Effector memory CD8-positive, alpha-beta T cell (primary cell): ENCODE data around the gene ZNF541.
"Not testable (repeated sequence)": the region's sequence is repeated elsewhere in the genome, so short reads cannot be mapped to it uniquely, and the experiment has no call there.

Source experiments
- ATAC-seq: fragments of 150-1000 bp; cut with Tn5 transposase; replicated peaks from 2 replicates; pipeline ENCODE4 v1.10.0; 2021; ENCODE audit warnings: mild to moderate bottlenecking, moderate library complexity
- DNase-seq, 3 experiments: peaks; one replicate each; pipeline ENCODE4 v3.0.0; 2021
- H3K27ac Mint-ChIP-seq, 2 donors: one replicate each; pipeline ENCODE4 v1.8.0; 2022; ENCODE audit warnings: mild to moderate bottlenecking in 2 of 2, mixed read lengths in 2 of 2, moderate library complexity in 2 of 2
- H3K27me3 Mint-ChIP-seq, 2 donors: one replicate each; pipeline ENCODE4 v1.8.0; 2022; ENCODE audit warnings: mixed read lengths in 2 of 2
- H3K36me3 Mint-ChIP-seq: one replicate; pipeline ENCODE4 v1.8.0; 2022; ENCODE audit warnings: mild to moderate bottlenecking, moderate library complexity, mixed read lengths; ENCODE audit not compliant: insufficient read depth
- H3K4me1 Mint-ChIP-seq, 2 donors: one replicate each; pipeline ENCODE4 v1.8.0; 2022; ENCODE audit warnings: low read depth in 2 of 2, mixed read lengths in 2 of 2
- H3K4me3 Mint-ChIP-seq, 2 donors: one replicate each; pipeline ENCODE4 v1.8.0; 2022; ENCODE audit warnings: mild to moderate bottlenecking in 2 of 2, mixed read lengths in 2 of 2, moderate library complexity in 2 of 2
- H3K9me3 Mint-ChIP-seq, 2 donors: one replicate each; pipeline ENCODE4 v1.8.0; 2022; ENCODE audit warnings: mixed read lengths in 2 of 2

Gene ZNF541

GRCh38 chr19:47589824-47590223 lies 16.9 kb upstream of the ZNF541 start:
- peaks cover 4% of the 10 kb centered on the region for H3K36me3 Mint-ChIP-seq
- H3K4me3 Mint-ChIP-seq = no peak overlapping the region
- ATAC-seq (no peak), DNase-seq (no peak)
- H3K9me3 Mint-ChIP-seq = peaks cover 0 to 4% of the 10 kb centered on the region in 2 donors
- no peak overlapping the region for H3K27ac Mint-ChIP-seq
- no peaks in the 10 kb centered on the region for H3K4me1 Mint-ChIP-seq
- H3K27me3 Mint-ChIP-seq = peaks cover 6 to 8% of the 10 kb centered on the region in 2 donors

DNA sequence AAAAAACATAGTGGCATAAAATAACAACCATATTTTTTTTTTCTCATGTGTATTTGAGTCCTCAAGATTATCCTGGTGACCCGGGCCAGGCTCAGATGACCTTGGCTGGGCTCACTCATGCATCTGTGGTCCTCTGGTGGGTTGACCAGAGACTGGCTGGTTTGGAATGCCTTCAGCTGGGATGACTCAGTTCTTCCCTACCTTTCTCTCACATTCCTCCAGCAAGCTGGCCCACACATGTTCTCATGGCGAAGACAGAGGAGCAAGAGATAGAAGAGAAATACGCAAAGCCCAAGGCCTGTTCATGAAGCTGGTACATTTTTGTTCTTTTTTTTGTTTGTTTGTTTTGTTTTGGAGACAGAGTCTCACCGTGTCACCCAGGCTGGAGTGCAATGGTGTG lies 14.3 kb upstream of the ZNF541 start:
- Mint-ChIP-seq H3K27me3 (peaks cover 6 to 8% of the 10 kb centered on the region in 2 donors), H3K36me3 (no peaks in the 10 kb centered on the region), H3K4me3 (no peak overlapping the region), H3K9me3 (peaks cover 0 to 4% of the 10 kb centered on the region in 2 donors), H3K4me1 (peaks cover 4 to 5% of the 10 kb centered on the region in 2 donors), H3K27ac (no peak overlapping the region)
- no peak for ATAC-seq
- DNase-seq = no peak

- H3K9me3 Mint-ChIP-seq, H3K4me3 Mint-ChIP-seq, ATAC-seq, H3K36me3 Mint-ChIP-seq, DNase-seq, H3K27me3 Mint-ChIP-seq: not testable (repeated sequence)
- Mint-ChIP-seq H3K27ac (peak overlapping the region in 1 of 2 donors; percentile 75), H3K4me1 (peaks cover 11 to 15% of the 10 kb centered on the region in 2 donors)
These were observed 10.2 kb upstream of the ZNF541 start for GRCh38 chr19:47583161-47583560.

GRCh38 chr19:47582320-47582909 lies 9.5 kb upstream of the ZNF541 start:
- Mint-ChIP-seq H3K4me1 (peaks cover 16 to 22% of the 10 kb centered on the region in 2 donors), H3K36me3 (peaks cover 6% of the 10 kb centered on the region), H3K27ac (peak overlapping the region; percentile 74 to 78), H3K27me3 (no peaks in the 10 kb centered on the region), H3K4me3 (peak overlapping the region; percentile 50 to 72), H3K9me3 (peaks cover 0 to 4% of the 10 kb centered on the region in 2 donors)
- no peak for DNase-seq
- ATAC-seq = no peak

- no peaks in the 10 kb centered on the region for H3K27me3 Mint-ChIP-seq
- DNase-seq (no peak), ATAC-seq (no peak)
- peaks cover 10% of the 10 kb centered on the region for H3K36me3 Mint-ChIP-seq
- H3K27ac Mint-ChIP-seq = peak overlapping the region; percentile 74 to 78
- H3K4me3 Mint-ChIP-seq = peak overlapping the region; percentile 50 to 72
- H3K4me1 Mint-ChIP-seq = peaks cover 20 to 28% of the 10 kb centered on the region in 2 donors
- H3K9me3 Mint-ChIP-seq = peaks cover 0 to 4% of the 10 kb centered on the region in 2 donors
These were observed 8.8 kb upstream of the ZNF541 start for GRCh38 chr19:47581605-47582319.

GRCh38 chr19:47580397-47580796 lies 7.4 kb upstream of the ZNF541 start:
- Mint-ChIP-seq H3K4me1 (peaks cover 25 to 36% of the 10 kb centered on the region in 2 donors), H3K27ac (peak overlapping the region in 1 of 2 donors; percentile 25), H3K27me3 (no peaks in the 10 kb centered on the region), H3K9me3 (no peaks in the 10 kb centered on the region), H3K36me3 (peaks cover 10% of the 10 kb centered on the region), H3K4me3 (no peak overlapping the region)
- ATAC-seq = no peak
- DNase-seq = no peak

GRCh38 chr19:47572635-47573034 lies 313 bp downstream of the ZNF541 start:
- no peak for ATAC-seq
- Mint-ChIP-seq H3K27ac (peak overlapping the region in 1 of 2 donors; percentile 59), H3K9me3 (no peaks in the 10 kb centered on the region), H3K4me3 (peak overlapping the region; percentile 15 to 72), H3K36me3 (peaks cover 6% of the 10 kb centered on the region), H3K27me3 (peaks cover 0 to 7% of the 10 kb centered on the region in 2 donors), H3K4me1 (peaks cover 12 to 27% of the 10 kb centered on the region in 2 donors)
- no peak for DNase-seq

DNA sequence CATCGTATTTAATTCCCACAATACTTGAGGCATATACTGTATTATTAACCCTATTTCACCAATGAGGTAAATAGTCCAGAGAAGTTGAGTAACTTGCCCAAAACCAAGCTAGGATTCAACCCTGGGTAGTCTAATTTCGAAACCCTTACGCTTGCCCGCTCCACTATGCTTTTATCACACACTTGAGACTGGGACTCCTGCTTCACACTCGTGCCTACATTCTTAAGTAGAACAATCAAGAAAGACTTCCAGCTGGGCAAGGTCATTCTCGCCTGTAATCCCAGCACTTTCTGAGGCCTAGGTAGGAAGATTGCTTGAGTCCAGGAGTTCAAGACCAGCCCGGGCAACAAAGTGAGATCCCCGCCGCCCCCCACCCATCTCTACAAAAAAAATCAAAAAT lies 3.6 kb downstream of the ZNF541 start:
- no peak for ATAC-seq
- Mint-ChIP-seq H3K27me3 (peaks cover 0 to 7% of the 10 kb centered on the region in 2 donors), H3K9me3 (no peaks in the 10 kb centered on the region), H3K27ac (peak overlapping the region in 1 of 2 donors; percentile 62), H3K4me1 (peaks cover 2 to 10% of the 10 kb centered on the region in 2 donors), H3K36me3 (no peaks in the 10 kb centered on the region), H3K4me3 (no peak overlapping the region)
- DNase-seq = no peak

- Mint-ChIP-seq H3K36me3 (peaks cover 3% of the 10 kb centered on the region), H3K4me3 (no peak overlapping the region), H3K27me3 (no peaks in the 10 kb centered on the region), H3K4me1 (peaks cover 3 to 4% of the 10 kb centered on the region in 2 donors), H3K9me3 (no peaks in the 10 kb centered on the region), H3K27ac (no peak overlapping the region)
- ATAC-seq (no peak), DNase-seq (no peak)
These were observed 8.9 kb downstream of the ZNF541 start for GRCh38 chr19:47564081-47564480.

- Mint-ChIP-seq H3K27me3 (no peaks in the 10 kb centered on the region), H3K36me3 (peaks cover 3% of the 10 kb centered on the region), H3K27ac (no peak overlapping the region), H3K4me1 (peaks cover 3 to 4% of the 10 kb centered on the region in 2 donors), H3K9me3 (no peaks in the 10 kb centered on the region), H3K4me3 (no peak overlapping the region)
- DNase-seq (no peak), ATAC-seq (no peak)
These were observed 11.4 kb downstream of the ZNF541 start for GRCh38 chr19:47561440-47562057.

DNA sequence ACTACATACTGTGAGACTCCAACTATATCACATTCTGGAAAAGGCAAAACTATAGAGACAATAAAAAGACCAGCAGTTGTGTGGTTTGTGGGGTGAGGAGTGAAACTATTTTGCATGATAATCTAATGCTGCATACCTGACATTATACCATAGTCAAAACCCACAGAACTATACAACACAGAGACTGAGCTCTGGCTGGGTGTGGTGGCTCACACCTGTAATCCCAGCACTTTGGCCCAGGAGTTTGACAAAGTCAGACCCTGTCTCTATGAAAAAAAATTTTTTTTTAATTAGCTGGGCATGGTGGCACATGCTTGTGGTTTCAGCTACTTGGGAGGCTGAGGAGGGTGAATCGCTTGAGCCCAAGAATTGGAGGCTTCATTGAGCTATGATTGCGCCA lies 11.9 kb downstream of the ZNF541 start:
- no peak for ATAC-seq
- DNase-seq = no peak
- Mint-ChIP-seq H3K27me3 (no peaks in the 10 kb centered on the region), H3K4me1 (peaks cover 3 to 4% of the 10 kb centered on the region in 2 donors), H3K27ac (peak overlapping the region in 1 of 2 donors; percentile 11), H3K9me3 (no peaks in the 10 kb centered on the region), H3K36me3 (peaks cover 3% of the 10 kb centered on the region), H3K4me3 (no peak overlapping the region)

- H3K36me3 Mint-ChIP-seq = peaks cover 3% of the 10 kb centered on the region
- H3K9me3 Mint-ChIP-seq = no peaks in the 10 kb centered on the region
- no peak overlapping the region for H3K4me3 Mint-ChIP-seq
- no peaks in the 10 kb centered on the region for H3K27me3 Mint-ChIP-seq
- ATAC-seq = no peak
- no peak for DNase-seq
- no peaks in the 10 kb centered on the region for H3K4me1 Mint-ChIP-seq
- H3K27ac Mint-ChIP-seq = peak overlapping the region in 1 of 2 donors; percentile 28
These were observed 22.8 kb downstream of the ZNF541 start for GRCh38 chr19:47550129-47550528.

DNA sequence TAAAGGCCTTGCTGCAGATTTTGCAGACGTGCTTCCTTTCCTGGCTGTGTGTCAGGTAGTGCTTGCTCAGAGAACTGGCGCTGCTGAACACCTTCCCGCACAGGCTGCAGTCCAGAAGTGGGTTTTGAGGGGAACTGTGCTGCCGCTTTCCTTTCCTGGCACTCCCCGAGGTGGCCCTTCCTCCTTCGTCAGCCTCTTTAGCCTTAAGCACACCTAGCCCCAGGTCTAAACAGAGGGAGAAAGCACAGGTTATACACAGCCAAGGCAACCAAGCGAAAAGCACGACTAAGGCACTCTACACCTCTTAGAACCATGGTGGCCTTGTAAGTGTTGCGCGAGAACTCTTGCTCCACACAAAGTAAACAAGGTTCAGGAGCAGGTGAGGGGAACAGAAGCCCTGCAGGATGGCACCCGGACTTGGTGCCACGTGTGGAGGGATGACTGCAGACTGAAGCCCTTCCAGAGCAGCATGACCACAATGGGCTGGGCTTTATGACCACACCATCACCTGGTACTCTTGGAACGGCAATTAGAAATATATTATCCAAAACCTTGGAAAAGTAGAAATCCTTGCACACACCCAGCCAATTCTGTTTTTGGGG lies 23.6 kb downstream of the ZNF541 start:
- H3K27ac Mint-ChIP-seq = no peak overlapping the region
- ATAC-seq (no peak), DNase-seq (no peak)
- no peaks in the 10 kb centered on the region for H3K4me1 Mint-ChIP-seq
- H3K36me3 Mint-ChIP-seq = peaks cover 3% of the 10 kb centered on the region
- H3K4me3 Mint-ChIP-seq = no peak overlapping the region
- H3K9me3 Mint-ChIP-seq = no peaks in the 10 kb centered on the region
- H3K27me3 Mint-ChIP-seq = no peaks in the 10 kb centered on the region
